Measurements from ENCODE around the gene TNNT1.
A peak's percentile ranks its signal among the peaks of the same experiment; 100 is the strongest.

The TNNT1 gene

DNA sequence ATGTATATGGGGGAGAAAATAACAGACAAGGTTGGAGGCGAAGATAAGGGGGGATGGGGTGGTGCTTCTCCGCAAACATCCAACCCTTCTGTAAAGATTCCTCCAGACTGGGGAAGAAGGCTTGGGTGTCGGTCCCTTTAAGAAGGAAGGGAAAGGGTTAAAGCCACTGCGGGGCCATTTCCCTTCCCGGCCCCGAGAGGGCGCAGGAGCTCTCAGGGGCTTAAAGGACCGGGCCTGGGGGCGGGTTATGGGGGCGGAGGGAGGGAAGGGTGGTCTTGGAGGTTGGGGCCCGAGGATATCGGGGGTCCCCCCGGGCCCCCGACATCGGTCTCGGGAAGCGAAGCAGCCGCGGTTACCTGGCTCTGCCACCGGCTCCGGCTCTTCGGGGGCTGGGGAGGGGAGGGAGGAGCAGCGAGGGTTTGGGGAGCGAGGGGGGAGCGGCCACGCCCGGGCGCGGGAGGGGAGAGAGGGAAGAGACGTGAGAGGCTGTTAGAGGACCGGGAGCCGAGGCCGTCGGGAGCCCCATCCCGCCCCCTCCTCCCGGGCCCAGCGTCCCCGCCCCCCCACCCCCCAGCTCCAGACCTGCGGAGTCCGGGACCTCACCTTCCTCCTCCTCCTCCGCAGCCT, 2.8 kb downstream of the TNNT1 start:
- FAIRE-seq: no peak
- peak; percentile 79 for DNase-seq (ENCODE audit: insufficient read length, low spot score)

GRCh38 chr19:55145232-55145631, 3.8 kb downstream of the TNNT1 start:
- DNase-seq (ENCODE audit: insufficient read length, low spot score): no peak
- no peak for FAIRE-seq

GRCh38 chr19:55141696-55142095, 7.3 kb downstream of the TNNT1 start:
- FAIRE-seq (no peak), DNase-seq (ENCODE audit: insufficient read length, low spot score) (no peak)

- no peak for FAIRE-seq
- no peak for DNase-seq (ENCODE audit: insufficient read length, low spot score)
Measured at GRCh38 chr19:55137915-55138314, 11.1 kb downstream of the TNNT1 start.

DNA sequence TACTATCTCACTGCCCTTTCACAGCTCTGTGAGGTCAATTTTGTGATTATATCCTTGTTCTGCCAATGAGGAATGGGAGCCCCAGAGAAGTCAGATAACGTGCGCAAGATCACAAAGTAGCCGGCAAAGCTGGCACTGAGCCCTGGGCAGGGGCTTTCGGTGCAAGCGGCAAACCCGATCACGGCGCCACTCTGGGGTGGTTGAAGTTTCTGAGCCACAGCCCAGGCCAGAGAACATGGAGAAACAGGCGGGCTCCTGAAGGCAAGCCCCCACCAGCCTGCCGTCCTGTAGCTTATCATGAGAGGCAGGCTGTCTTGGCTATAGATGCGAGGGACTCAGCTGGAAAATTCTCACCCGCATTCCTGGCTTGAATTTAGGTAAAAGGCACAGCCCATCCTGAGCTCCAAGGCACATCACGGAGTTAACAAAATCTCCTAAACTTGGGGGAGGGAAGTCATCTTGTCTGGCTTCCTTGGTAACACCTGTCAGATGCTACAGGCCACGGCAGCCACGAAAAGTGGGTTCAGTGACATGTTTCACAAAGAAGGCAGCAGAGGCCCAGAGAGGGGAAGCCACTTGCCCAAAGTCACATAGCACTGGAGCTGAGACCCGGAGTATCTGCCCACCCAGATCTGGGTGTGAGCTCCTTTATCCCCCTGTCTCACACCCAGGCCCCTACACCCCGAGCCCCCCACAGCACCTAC, 12.5 kb downstream of the TNNT1 start:
- DNase-seq (ENCODE audit: insufficient read length, low spot score): no peak
- no peak for FAIRE-seq

DNA sequence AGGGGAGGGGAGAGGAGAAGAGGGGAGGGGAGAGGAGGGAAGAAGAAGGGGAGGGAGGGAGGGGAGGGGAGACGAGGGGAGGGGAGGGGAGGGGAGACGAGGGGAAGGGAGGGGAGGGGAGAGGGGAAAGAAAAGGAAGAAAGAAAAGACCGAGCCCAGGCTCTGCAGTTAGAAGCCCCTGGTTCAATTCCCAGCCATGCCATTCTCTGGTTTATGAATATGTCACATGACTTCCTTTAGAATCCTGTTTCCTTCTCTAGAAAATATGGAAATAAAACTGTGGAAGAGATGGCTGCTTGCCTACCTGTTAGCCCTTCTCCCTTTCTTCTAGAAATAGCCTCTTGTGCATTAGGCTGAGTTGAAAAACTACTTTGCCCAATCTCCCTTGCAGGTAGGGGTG, 14.3 kb downstream of the TNNT1 start:
- no peak for DNase-seq (ENCODE audit: insufficient read length, low spot score)
- no peak for FAIRE-seq

GRCh38 chr19:55133639-55134444, 15.2 kb downstream of the TNNT1 start:
- FAIRE-seq (no peak), DNase-seq (ENCODE audit: insufficient read length, low spot score) (no peak)

GRCh38 chr19:55132453-55133129, 16.4 kb downstream of the TNNT1 start:
- FAIRE-seq: no peak
- no peak for DNase-seq (ENCODE audit: insufficient read length, low spot score)

- no peak for DNase-seq (ENCODE audit: insufficient read length, low spot score)
- FAIRE-seq: no peak
Measured at GRCh38 chr19:55131421-55131820, 17.6 kb downstream of the TNNT1 start.

DNA sequence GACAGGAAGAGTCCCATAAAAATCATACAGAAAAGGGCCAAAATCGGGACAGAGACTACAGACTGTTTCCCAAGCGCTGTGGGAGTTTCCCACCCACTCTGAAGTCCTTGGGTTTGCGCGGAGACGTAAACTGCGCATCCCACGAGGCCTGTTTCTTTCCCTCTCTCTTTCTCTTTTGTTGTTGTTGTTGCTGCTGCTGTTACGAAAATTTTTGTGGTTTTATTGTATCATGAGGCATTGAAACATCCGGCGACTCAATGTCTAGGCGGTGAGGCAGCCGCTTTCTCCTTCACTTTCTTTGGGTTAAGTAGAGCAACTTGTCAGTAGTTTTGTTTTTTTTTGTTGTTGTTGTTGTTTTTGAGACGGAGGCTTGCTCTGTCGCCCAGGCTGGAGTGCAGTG, 30.0 kb downstream of the TNNT1 start:
- FAIRE-seq (no peak), DNase-seq (ENCODE audit: insufficient read length, low spot score) (no peak)

DNA sequence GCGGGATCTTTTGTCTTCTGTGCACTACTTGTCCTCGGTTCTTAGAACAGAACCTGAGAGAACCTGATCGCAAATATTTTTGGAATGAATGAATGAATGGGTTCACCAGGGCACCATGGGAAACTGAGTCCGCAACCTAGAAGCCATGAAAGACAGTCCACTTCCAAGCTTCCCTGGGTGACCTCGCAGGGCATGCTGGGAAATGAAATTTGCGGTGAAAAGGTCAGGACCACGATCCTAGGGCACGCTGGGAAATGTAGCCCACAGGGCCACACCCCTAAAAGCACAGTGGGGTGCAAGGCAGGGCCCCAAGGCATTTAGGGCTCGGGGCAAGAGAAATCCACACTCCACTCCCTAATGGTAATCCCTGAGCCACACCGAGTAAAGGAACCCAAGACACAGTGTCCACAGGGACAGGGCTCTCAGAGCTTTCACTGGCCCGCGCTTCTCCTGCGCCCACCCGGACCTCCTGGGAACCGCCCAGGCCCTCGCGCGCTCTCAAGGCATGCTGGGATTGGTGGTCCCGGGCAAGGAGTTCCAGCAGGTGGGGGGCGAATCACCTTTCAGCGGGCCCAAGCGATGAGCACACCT, 30.5 kb downstream of the TNNT1 start:
- no peak for FAIRE-seq
- no peak for DNase-seq (ENCODE audit: insufficient read length, low spot score)

DNA sequence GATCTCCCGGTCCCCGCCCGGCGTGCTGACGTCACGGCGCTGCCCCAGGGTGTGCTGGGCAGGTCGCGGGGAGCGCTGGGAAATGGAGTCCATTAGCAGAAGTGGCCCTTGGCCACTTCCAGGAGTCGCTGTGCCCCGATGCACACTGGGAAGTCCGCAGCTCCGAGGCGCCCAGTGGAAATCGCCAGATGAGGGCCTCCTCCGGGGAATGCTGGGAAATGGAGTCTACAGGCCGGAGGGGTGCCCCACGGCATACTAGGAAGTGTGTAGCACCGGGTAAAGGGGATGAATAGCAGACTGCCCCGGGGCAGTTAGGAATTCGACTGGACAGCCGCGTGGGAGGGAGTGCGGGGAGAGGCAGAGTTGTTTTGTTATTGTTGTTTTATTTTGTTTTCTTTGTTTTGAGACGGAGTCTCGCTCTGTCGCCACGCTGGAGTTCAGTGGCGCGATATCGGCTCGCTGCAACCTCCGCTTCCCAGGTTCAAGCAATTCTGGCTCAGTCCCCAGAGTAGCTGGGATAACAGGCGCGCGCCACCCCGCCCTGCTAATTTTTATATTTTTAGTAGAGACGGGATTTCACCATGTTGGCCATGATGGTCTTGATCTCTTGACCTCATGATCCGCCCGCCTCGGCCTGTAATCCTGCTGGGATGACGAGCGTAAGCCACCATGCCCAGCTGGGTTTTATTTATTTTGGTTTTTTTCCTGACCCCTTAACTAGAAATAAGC, 31.2 kb downstream of the TNNT1 start:
- FAIRE-seq (peak; percentile 91), DNase-seq (ENCODE audit: insufficient read length, low spot score) (peak; percentile 99)

DNA sequence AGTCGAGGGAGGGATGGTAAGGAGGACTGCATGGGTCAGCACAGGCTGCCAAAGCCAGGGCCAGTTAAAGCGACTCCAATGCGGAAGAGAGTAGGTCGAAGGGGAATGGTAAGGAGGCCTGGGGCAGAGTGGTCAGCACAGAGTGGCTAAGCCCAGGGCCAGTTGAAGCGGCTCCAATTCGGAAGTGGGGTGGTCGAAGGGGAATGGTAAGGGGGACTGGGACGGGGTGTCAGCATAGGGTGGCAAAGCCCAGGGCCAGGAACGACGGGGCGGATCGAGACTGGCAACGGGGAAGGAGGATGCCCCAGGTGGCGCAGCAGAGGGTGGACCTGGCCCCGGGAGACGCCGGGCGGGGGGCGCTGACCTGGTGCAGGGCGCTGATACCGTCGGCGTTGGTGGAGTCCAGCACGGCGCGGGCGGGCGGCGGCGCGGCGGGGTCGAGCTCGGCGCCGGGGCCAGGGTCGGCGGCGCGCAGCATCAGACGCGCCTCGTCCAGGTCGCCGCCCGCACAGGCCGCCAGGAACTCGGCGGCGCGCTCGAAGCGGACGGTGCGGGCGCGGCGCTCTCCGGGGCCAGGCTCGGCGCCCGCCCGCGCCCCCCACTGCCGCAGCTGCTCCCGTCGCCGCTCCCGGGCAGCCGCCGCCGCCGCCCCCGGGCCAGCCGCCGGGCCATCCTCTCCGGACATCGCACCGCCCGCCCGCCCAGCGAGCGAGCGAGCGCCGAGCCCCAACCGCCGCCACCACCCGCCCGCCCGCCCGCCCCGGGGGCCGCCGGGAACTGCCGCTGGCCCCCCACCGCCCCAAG, 31.9 kb downstream of the TNNT1 start, which contains the start of gene PPP1R12C:
PPP1R12C (minus strand) TSS at position 779 of the 804 bp plus-strand sequence; CDS start at position 685, 94 bp downstream.
- FAIRE-seq (no peak), DNase-seq (ENCODE audit: insufficient read length, low spot score) (no peak)

DNA sequence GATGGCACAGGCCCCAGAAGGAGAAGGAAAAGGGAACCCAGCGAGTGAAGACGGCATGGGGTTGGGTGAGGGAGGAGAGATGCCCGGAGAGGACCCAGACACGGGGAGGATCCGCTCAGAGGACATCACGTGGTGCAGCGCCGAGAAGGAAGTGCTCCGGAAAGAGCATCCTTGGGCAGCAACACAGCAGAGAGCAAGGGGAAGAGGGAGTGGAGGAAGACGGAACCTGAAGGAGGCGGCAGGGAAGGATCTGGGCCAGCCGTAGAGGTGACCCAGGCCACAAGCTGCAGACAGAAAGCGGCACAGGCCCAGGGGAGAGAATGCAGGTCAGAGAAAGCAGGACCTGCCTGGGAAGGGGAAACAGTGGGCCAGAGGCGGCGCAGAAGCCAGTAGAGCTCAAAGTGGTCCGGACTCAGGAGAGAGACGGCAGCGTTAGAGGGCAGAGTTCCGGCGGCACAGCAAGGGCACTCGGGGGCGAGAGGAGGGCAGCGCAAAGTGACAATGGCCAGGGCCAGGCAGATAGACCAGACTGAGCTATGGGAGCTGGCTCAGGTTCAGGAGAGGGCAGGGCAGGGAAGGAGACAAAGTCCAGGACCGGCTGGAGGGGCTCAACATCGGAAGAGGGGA, 32.7 kb downstream of the TNNT1 start:
- DNase-seq (ENCODE audit: insufficient read length, low spot score): peak; percentile 60
- no peak for FAIRE-seq

GRCh38 chr19:55115446-55116065, 33.5 kb downstream of the TNNT1 start:
- no peak for DNase-seq (ENCODE audit: insufficient read length, low spot score)
- FAIRE-seq: no peak

- FAIRE-seq: no peak
- no peak for DNase-seq (ENCODE audit: insufficient read length, low spot score)
Measured at GRCh38 chr19:55114566-55115145, 34.4 kb downstream of the TNNT1 start.

GRCh38 chr19:55113570-55114039, 35.4 kb downstream of the TNNT1 start:
- DNase-seq (ENCODE audit: insufficient read length, low spot score): peak; percentile 45

More at GRCh38 chr19:55113570-55114039, 35.4 kb downstream of the TNNT1 start:
- no peak for FAIRE-seq

All from HTR-8/SVneo (cell line).